ENCODE results near the gene TNP1.

DNA sequence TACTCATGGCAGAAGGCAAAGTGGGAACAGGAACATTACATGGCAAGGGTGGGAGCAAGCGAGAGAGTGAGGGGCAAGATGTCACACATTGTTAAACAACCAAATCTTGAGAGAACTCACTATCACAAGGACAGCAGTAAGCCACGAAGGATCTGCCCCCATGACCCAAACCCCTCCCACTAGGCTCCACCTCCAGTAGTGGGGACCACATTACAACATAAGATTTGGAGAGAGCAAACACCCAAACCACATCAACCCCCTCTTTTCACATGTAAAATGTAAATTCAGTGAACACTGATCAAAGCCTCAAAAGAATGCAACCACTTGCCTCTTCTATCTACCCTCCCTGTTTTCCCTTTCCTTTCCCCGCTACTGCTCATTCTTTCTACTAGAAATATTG lies 43.6 kb upstream of the TNP1 start:
- TF ChIP-seq CTCF (IDR thresholded peaks at IDR 0.05) (no peak), POLR2A (IDR thresholded peaks at IDR 0.05) (no peak)
